ENCODE data around the gene IFFO2. TPM values are rescaled to one million over a fixed set of nuclear protein-coding genes. Genes with fewer than 3 reads are reported as not detected.

Gene IFFO2
- total and polyA plus RNA-seq, 10 of the 15 experiments (the other 5 are each of a cell fraction or from before 2014, with no cell fraction given), result 1.2 to 18.4 (median 6.7) TPM

GRCh38 chr1:18899363-18900049 lies 57.0 kb downstream of the IFFO2 start:
- Histone ChIP-seq H3K9ac (ENCODE audit: control insufficient read depth, insufficient read depth, low read length) (no peak overlapping the region), H4K20me1 (ENCODE audit: control insufficient read depth, insufficient read depth) (no peaks in the 10 kb centered on the region), H3K27me3 (replicated peaks in 1 of 2; ENCODE audit: control insufficient read depth in 2 of 2, insufficient read depth in 2 of 2, low read length in 1 of 2) (no peaks in the 10 kb centered on the region), H3K79me2 (ENCODE audit: control insufficient read depth, insufficient read depth, low read length) (peaks cover 4% of the 10 kb centered on the region), H2AFZ (ENCODE audit: control insufficient read depth, low read depth, low read length) (no peak overlapping the region), H3K9me3 (replicated peaks; ENCODE audit: control insufficient read depth, insufficient read depth, low read length) (no peaks in the 10 kb centered on the region), H3K27ac (ENCODE audit: control insufficient read depth, insufficient read depth) (no peak overlapping the region), H3K36me3 (ENCODE audit: control insufficient read depth in 2 of 2, insufficient read depth in 2 of 2, low read length in 1 of 2) (no peaks in the 10 kb centered on the region; a peak in 1 of 4 replicates), H3K4me3 (no peak overlapping the region), H3K4me2 (ENCODE audit: control insufficient read depth, insufficient read depth) (no peak overlapping the region), H3K4me1 (ENCODE audit: control insufficient read depth, insufficient read depth, low read length) (peaks cover 8% of the 10 kb centered on the region; the same call in 1 of the 2 replicates)
- no peak for TF ChIP-seq SMAD1 (IDR thresholded peaks at IDR 0.05; ENCODE audit: low read depth, partially characterized antibody)
- TF ChIP-seq SIN3A (IDR thresholded peaks at IDR 0.05; ENCODE audit: low read depth, low read length), result no peak
- no peak for TF ChIP-seq ATF3 (IDR thresholded peaks at IDR 0.05; ENCODE audit: borderline replicate concordance, extremely low read depth, low read depth, low read length)
- FAIRE-seq (no peak), ATAC-seq (no peak), DNase-seq (ENCODE audit: low read depth, low spot score) (no peak)
- in situ Hi-C loops (cut with MboI), result no loop called here
- ChIA-PET RAD21 (ENCODE audit: unreplicated experiment) (no interaction called here), SMC1A (ENCODE audit: uncharacterized antibody, unreplicated experiment) (interaction anchor here (1.3 to 1.4 kb wide), 2 partner anchors 13 to 15 kb away, joined by 3 to 7 read pairs; no protein-coding TSS in a partner anchor), POLR2A (interaction anchor here (0.6 kb wide), 1 partner anchor 52 kb away, joined by 3 read pairs; no protein-coding TSS in a partner anchor), CTCF (interaction anchor here (1.0 to 1.3 kb wide), 4 partner anchors 9 to 190 kb away, joined by 3 to 5 read pairs (median 4); no protein-coding TSS in a partner anchor)
- intact Hi-C loops (cut with micrococcal nuclease; ENCODE audit: unreplicated experiment), result no loop called here
- WGBS (ENCODE audit: insufficient coverage, insufficient replicate concordance, low lambda C conversion rate, missing lambda C conversion rate), result 72% methylated on average over 4 of the region's 4 CpGs
- no TSS peak for BruUV-seq (replicated peaks)

GRCh38 chr1:18898567-18898966 lies 57.9 kb downstream of the IFFO2 start:
- H2AFZ ChIP-seq (ENCODE audit: control insufficient read depth, low read depth, low read length), result no peak overlapping the region
- peaks cover 8% of the 10 kb centered on the region; the same call in 1 of the 2 replicates for H3K4me1 ChIP-seq (ENCODE audit: control insufficient read depth, insufficient read depth, low read length)
- in situ Hi-C loops (cut with MboI) (no loop called here), intact Hi-C loops (cut with micrococcal nuclease; ENCODE audit: unreplicated experiment) (no loop called here)
- H3K9ac ChIP-seq (ENCODE audit: control insufficient read depth, insufficient read depth, low read length), result no peak overlapping the region
- no peak for ATAC-seq
- no peaks in the 10 kb centered on the region for H3K27me3 ChIP-seq (replicated peaks in 1 of 2; ENCODE audit: control insufficient read depth in 2 of 2, insufficient read depth in 2 of 2, low read length in 1 of 2)
- ChIA-PET RAD21 (ENCODE audit: unreplicated experiment) (no interaction called here), SMC1A (ENCODE audit: uncharacterized antibody, unreplicated experiment) (no interaction called here), CTCF (interaction anchor here (1.9 kb wide), 1 partner anchor 14 kb away, joined by 7 read pairs; no protein-coding TSS in a partner anchor), POLR2A (no interaction called here)
- WGBS (ENCODE audit: insufficient coverage, insufficient replicate concordance, low lambda C conversion rate, missing lambda C conversion rate), result 88% methylated on average over 8 of the region's 8 CpGs
- no peak for FAIRE-seq
- H3K9me3 ChIP-seq (replicated peaks; ENCODE audit: control insufficient read depth, insufficient read depth, low read length), result no peaks in the 10 kb centered on the region
- H4K20me1 ChIP-seq (ENCODE audit: control insufficient read depth, insufficient read depth), result no peaks in the 10 kb centered on the region
- no peaks in the 10 kb centered on the region; a peak in 1 of 4 replicates for H3K36me3 ChIP-seq (ENCODE audit: control insufficient read depth in 2 of 2, insufficient read depth in 2 of 2, low read length in 1 of 2)
- DNase-seq (ENCODE audit: low read depth, low spot score), result no peak
- TF ChIP-seq SUZ12 (IDR thresholded peaks at IDR 0.05; ENCODE audit: unreplicated experiment), result no peak
- TF ChIP-seq MEF2A (IDR thresholded peaks at IDR 0.05; ENCODE audit: insufficient read depth, low read depth, low read length), result no peak
- no peak for TF ChIP-seq JUND (IDR thresholded peaks at IDR 0.05; ENCODE audit: low read depth, low read length)
- no peak for TF ChIP-seq IRF5 (IDR thresholded peaks at IDR 0.05; ENCODE audit: borderline replicate concordance)
- no peak for TF ChIP-seq LARP7 (IDR thresholded peaks at IDR 0.05)
- no peak for TF ChIP-seq YY1 (IDR thresholded peaks at IDR 0.05; ENCODE audit: low read depth, low read length)
- TF ChIP-seq WRNIP1 (IDR thresholded peaks at IDR 0.05; ENCODE audit: borderline replicate concordance, low read depth, low read length), result no peak
- TF ChIP-seq ZNF274 (IDR thresholded peaks at IDR 0.05; ENCODE audit: insufficient read depth, insufficient read length), result no peak
- TF ChIP-seq MTA3 (IDR thresholded peaks at IDR 0.05; ENCODE audit: borderline replicate concordance, low read length), result no peak
- TF ChIP-seq IKZF2 (IDR thresholded peaks at IDR 0.05), result no peak
- no peak for TF ChIP-seq SP1 (IDR thresholded peaks at IDR 0.05; ENCODE audit: low read depth, low read length)
- H3K4me2 ChIP-seq (ENCODE audit: control insufficient read depth, insufficient read depth), result no peak overlapping the region
- H3K4me3 ChIP-seq, result no peak overlapping the region
- no peak overlapping the region for H3K27ac ChIP-seq (ENCODE audit: control insufficient read depth, insufficient read depth)
- peaks cover 4% of the 10 kb centered on the region for H3K79me2 ChIP-seq (ENCODE audit: control insufficient read depth, insufficient read depth, low read length)
- no TSS peak for BruUV-seq (replicated peaks)

Measured in GM12878 (cell line).